NCI-H2107 treated with DMSO at 0.1 percent for 48 hours (cell line): Measurements from ENCODE around the gene ARHGEF16.

ENCODE experiments used
- DNase-seq: peaks from one replicate; lab custom pipeline; 2025; ENCODE audit not compliant: unreplicated experiment; lab: John Stamatoyannopoulos, UW

ARHGEF16 gene

DNA sequence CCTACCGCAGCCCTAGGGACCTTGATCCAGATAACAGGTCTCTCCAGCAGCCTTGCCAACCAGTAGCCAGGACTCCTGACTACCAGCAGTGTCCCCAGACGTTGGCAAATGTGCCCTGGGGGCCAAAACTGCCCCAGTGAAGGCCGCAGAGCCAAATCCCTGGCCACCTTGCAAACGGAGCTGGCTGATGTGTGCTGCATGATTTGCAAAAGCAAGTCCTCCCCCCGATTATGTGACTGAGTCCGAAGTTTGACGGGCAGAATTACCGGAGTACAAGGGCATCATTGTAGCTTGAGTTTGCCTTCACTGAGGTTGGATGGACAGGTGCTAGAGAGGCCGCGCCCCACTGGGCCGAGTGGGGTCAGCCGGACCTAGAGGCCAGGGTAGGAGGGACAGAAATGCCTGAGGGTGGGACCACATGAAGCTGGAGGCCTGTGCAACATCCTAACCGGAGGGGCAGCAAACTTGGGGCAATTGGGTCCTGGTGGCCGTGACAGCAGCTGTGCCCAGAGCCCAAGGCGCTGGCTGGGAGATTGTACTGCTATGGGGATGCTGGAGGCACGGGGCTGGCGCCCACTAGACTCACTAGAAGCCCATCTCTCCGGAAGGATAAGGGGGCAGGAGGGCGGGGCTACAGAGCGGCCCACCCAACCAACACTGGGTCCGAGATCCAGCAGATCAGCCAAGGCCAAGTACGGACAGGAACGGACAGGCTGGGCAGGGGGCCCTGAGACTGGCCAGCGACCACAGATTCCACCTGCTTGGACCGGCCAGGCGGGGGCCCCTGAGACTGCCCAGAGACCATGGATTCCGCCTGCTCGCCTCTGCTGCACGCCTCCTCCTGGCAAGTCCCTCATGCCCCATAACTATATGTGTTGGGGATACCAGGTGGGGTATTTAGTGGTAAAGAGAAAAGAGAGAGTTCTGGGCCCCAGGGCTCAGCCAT lies 2.8 kb downstream of the ARHGEF16 start:
- no peak for DNase-seq

- no peak for DNase-seq
Observed at GRCh38 chr1:3457910-3458883, 3.7 kb downstream of the ARHGEF16 start.

DNA sequence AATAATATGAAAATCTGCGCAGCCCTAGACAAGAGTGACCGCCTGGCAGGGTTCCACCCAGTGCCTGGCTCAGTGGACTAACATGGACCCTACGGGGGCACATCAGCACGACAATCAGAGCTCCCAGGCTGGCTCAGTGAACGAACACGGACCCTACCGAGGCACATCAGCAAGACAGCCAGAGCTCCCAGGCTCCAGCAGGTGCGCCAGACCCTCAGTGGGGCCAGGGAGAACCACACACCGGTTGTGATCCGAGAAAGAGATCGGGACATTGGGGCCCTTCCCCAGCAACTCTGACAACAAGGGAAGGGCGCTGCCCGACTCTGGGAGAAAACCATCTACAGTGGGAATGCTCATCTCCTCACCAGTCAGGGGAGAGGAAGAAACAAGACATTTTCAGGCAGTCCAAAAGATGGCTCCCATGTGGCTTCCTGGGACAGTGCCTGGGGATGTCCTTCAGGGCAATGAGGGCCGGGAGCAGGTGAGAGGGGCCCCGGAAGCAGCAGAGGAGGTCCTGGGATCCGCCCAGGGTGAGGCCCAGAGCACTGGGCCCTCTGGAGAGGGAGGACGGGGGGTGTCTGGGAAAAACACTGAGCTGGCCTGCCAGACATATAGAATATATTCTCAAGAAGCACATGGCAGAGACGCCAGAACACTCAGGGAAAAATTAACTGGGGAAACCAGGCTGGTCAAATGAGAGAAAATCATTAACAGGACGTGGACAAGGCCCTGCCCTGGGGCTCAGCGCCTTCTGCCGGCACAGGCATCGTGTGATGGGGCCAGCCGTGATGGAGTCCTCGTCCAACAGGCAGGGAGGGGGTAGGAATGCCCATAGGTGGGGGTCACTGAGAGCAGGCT lies 4.8 kb downstream of the ARHGEF16 start:
- DNase-seq: no peak

DNA sequence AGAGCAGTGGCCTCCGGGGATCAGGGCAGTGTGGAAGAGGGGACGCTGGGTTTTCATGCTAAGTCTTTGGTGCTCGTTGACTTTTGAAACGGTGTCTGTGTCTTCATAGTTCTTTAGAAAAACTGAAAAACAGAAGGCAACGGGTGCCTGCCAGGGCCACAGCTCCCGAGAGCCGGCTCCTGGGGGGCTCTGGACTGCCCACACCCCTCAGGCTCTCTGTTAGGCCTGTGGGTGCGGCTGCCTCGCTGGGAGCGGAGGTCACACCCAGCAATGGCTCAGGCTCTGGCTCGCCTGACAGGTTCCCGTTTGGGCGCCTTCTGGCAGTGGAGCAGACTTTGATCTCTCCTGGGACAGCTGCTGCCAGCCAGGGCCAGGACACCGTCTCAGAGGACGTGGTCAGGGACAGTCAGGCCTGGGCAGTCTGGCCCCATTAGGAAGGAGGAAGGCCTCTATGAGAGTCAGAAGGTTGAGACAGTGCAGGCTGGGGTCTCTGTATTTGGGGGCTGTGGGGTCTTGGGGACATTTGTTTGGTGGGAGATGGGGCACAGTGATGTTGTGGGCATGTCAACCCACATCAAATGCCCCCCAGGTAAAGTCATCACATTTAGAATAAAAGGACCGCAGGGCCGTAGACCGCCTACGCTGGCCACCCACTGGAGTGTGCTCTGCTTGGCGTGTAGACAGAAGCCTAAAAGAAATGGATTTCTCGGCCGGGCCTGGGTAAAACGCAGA lies 5.6 kb downstream of the ARHGEF16 start:
- DNase-seq: no peak

DNA sequence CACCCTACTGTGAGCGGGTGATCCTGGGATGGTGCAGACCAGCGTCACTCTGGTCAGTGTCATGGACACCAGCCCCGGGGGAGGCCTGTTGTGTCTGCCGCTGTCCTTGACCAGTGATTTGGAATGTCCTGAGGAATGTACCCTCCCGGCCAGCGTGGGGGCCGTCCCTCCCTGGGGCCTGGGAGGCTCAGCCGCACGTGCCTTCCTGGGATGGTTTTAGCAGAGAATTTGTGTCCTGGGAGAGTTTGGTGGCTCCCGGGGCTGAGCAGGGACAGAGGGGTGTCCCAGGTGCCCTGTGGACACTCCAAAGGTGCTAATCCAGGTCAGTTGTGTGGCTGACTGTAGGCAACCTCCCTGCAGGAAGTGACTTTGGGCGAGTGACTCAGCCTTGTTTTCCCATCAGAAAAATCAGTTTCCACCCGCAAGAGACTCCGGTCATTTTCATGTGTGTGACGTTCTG lies 6.2 kb downstream of the ARHGEF16 start:
- no peak for DNase-seq

DNA sequence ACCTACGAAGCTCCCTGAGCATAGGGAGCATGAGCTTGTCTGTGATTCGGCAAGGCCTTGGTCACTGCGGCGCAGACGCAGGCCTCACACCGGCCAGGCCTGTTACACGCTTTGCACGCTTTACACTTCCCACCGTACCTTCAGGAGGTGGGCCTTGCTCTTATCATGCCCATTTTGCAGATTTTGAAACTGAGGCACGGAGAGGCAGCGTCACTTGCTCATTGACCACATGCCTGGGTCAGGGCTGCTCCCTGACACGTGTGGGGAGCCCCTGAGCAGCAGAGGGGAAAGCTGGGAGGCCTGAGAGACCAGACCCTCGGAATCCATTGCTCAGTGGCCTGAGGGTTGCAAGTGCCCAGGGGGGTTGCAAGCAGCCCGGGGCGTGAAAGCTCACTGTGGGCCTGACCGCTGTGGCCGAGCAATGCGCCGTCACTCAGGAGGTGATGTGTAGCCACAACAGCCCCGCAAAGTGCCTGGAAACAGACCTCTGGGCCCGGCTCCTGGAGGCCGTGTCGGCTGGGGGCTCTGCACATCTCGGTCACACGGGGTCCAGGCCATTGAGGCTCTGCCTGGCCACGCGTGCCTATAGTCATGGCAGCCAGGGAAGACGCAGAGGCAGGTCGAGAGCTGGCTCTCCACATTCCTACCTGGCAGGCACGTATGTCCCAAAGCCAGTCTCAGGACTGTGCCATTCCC lies 6.9 kb downstream of the ARHGEF16 start:
- DNase-seq: no peak

DNA sequence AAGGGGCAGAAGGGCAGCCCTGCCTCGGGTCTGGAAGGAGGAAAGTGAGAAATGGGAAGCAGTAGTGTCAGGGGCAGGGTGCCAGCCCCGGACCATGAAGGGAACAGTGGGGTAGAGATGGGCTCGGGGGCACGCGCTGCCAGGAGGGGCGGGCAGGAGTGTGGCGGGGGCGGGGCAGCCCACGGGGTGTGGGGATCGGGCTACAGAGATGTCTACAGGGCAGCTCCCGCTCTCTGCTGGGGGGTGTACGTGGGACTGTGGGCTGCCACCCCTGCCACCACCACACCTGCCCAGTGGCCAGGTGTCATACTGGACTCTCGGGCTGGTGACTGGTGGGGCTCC lies 7.4 kb downstream of the ARHGEF16 start:
- no peak for DNase-seq

- no peak for DNase-seq
Observed at GRCh38 chr1:3462356-3463012, 8.0 kb downstream of the ARHGEF16 start.

GRCh38 chr1:3463013-3463385 lies 8.5 kb downstream of the ARHGEF16 start:
- DNase-seq: no peak

DNA sequence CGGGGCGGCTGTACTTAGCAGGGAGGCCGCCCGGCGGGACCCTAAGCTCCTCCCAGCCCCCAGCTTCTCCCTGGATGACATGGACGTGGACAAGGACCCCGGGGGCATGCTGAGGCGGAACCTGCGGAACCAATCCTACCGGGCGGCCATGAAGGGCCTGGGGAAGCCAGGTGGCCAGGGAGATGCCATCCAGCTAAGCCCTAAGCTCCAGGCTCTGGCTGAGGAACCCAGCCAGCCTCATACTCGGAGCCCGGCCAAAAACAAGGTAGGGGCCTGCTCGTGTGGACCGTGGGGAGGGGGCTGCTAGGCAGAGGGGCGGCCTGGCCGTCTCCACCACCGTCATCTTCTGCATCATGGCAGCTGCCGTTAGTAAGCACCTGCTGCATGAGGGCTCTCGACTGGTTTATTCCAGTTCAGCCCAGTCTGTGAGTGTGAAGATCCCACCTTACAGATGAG lies 9.0 kb downstream of the ARHGEF16 start:
- no peak for DNase-seq

DNA sequence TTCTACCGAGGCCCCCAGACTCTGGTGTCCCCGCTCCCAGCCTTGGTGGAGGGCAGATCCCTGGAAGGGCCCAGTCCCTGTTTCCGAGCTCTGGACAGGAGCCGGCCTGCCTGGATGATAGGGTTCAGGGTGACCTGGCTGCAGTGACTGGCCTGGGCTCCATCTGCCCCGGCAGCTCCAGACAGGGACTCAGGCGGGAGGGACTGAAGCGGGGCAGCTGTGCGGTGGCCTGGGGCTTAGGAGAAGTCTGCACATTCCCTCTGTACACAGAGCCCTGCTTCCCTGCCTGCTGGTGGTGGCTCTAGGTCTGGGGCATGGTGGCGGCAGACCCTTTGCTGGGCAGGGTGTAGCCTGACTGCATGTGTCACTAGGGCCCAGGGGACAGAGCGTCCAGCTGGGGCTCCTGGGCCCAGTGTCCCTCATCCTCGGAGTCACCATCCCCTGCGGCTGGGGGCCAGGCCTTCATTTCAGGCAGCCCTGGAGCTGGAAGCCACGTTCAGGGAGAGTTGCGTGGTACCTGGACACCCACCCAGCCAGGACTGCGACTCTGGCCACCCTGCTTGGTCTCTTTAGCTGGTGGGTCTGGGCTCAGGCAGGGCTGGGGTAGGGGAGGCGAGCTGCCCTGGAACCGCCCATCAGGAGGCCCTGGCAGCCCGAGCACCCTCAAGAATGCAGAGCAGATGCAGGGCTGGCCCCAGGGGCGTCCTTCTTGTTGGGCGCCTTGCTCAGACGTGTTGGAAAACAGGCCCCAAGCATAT lies 9.6 kb downstream of the ARHGEF16 start:
- DNase-seq: no peak

- DNase-seq: no peak
Observed at GRCh38 chr1:3464649-3465025, 10.2 kb downstream of the ARHGEF16 start.

GRCh38 chr1:3465091-3465934 lies 10.8 kb downstream of the ARHGEF16 start:
- DNase-seq: no peak

DNA sequence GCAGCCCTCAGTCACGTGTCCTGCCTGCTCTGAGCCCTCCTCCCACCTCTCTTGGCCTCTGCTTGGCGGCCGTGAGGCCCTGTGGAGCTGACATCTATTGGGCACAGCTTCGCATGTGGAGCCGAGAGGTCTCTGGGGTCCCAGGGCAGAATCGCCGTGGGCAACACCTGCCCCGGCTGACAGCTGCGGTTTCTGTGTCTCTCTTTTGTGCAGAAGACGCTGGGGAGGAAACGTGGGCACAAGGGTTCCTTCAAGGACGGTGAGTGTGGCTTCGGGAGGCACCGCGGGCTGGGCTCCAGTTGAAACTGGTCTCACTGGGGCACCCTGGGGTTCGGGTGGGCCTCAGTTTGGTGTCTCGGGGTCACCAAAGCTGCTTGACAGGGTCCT lies 11.5 kb downstream of the ARHGEF16 start:
- DNase-seq: no peak

GRCh38 chr1:3466366-3467075 lies 12.1 kb downstream of the ARHGEF16 start:
- no peak for DNase-seq

- DNase-seq: no peak
Observed at GRCh38 chr1:3467096-3468036, 12.9 kb downstream of the ARHGEF16 start.
